T-helper 2 cell treated with Interferon-gamma antibody and Interleukin-4, amounts not matched to agents 5 μg/mL and 100 μg/mL, for 36 hours (primary cell): ENCODE measurements around the gene OLA1.
"Not testable (repeated sequence)": the region's sequence is repeated elsewhere in the genome, so short reads cannot be mapped to it uniquely, and the experiment has no call there.

Experiments
- DNase-seq: peaks from one replicate; pipeline ENCODE4 v3.0.0; 2021; ENCODE audit warnings: low spot score
- H3K27ac Mint-ChIP-seq: one replicate; pipeline ENCODE4 v1.8.0; 2021; ENCODE audit warnings: mild to moderate bottlenecking, mixed read lengths
- H3K27me3 Mint-ChIP-seq: one replicate; pipeline ENCODE4 v1.8.0; 2021; ENCODE audit warnings: low read depth, mixed read lengths
- H3K36me3 Mint-ChIP-seq: one replicate; pipeline ENCODE4 v1.8.0; 2021; ENCODE audit warnings: low read depth, mixed read lengths
- H3K4me1 Mint-ChIP-seq: one replicate; pipeline ENCODE4 v1.8.0; 2021; ENCODE audit warnings: low read depth, mixed read lengths
- H3K4me3 Mint-ChIP-seq: one replicate; pipeline ENCODE4 v1.8.0; 2022; ENCODE audit warnings: mild to moderate bottlenecking, moderate library complexity, mixed read lengths
- H3K9me3 Mint-ChIP-seq: one replicate; pipeline ENCODE4 v1.8.0; 2021; ENCODE audit warnings: mixed read lengths

The OLA1 gene

GRCh38 chr2:174245628-174246027 lies 2.7 kb downstream of the OLA1 start:
- H3K27me3 Mint-ChIP-seq, H3K4me3 Mint-ChIP-seq, H3K27ac Mint-ChIP-seq, H3K9me3 Mint-ChIP-seq, DNase-seq: not testable (repeated sequence)
- peaks cover 17% of the 10 kb centered on the region for H3K4me1 Mint-ChIP-seq
- peaks cover 32% of the 10 kb centered on the region for H3K36me3 Mint-ChIP-seq

DNA sequence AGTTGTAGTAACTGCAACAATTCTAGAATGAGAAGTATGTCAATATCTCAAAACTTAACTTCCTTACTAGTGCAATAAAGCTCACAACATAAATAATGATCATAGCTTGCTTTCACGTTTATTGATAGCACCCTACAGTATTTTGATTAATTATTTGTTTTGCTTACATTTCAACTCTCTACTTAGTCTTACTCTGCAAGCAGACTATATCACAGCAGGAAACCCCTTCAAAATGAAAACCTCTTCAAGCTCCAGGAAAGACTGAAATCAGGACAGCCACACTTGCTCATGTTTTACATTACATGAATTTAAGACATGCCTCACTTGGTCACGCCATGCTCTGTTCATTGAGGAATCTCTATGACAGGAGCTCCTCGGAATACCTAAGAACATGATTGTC lies 3.3 kb downstream of the OLA1 start:
- Mint-ChIP-seq H3K27me3 (no peaks in the 10 kb centered on the region), H3K4me3 (no peak overlapping the region), H3K4me1 (peaks cover 19% of the 10 kb centered on the region), H3K36me3 (peaks cover 34% of the 10 kb centered on the region), H3K27ac (peak overlapping the region; percentile 8), H3K9me3 (no peaks in the 10 kb centered on the region)
- no peak for DNase-seq

- no peak for DNase-seq
- Mint-ChIP-seq H3K36me3 (peaks cover 35% of the 10 kb centered on the region), H3K27me3 (no peaks in the 10 kb centered on the region), H3K9me3 (no peaks in the 10 kb centered on the region), H3K27ac (no peak overlapping the region), H3K4me3 (no peak overlapping the region), H3K4me1 (peaks cover 14% of the 10 kb centered on the region)
Measured at GRCh38 chr2:174243812-174244211, 4.5 kb downstream of the OLA1 start.

- no peaks in the 10 kb centered on the region for H3K27me3 Mint-ChIP-seq
- peaks cover 31% of the 10 kb centered on the region for H3K36me3 Mint-ChIP-seq
- peaks cover 9% of the 10 kb centered on the region for H3K4me1 Mint-ChIP-seq
- no peak overlapping the region for H3K4me3 Mint-ChIP-seq
- H3K9me3 Mint-ChIP-seq: no peaks in the 10 kb centered on the region
- DNase-seq: no peak
- no peak overlapping the region for H3K27ac Mint-ChIP-seq
Measured at GRCh38 chr2:174240097-174240496, 8.2 kb downstream of the OLA1 start.

- Mint-ChIP-seq H3K27ac (no peak overlapping the region), H3K4me1 (peaks cover 12% of the 10 kb centered on the region), H3K36me3 (peaks cover 18% of the 10 kb centered on the region), H3K4me3 (no peak overlapping the region), H3K9me3 (no peaks in the 10 kb centered on the region), H3K27me3 (no peaks in the 10 kb centered on the region)
- DNase-seq: no peak
Measured at GRCh38 chr2:174236429-174236828, 11.9 kb downstream of the OLA1 start.

GRCh38 chr2:174235680-174236079 lies 12.7 kb downstream of the OLA1 start:
- no peak overlapping the region for H3K4me3 Mint-ChIP-seq
- no peaks in the 10 kb centered on the region for H3K9me3 Mint-ChIP-seq
- no peak for DNase-seq
- peaks cover 12% of the 10 kb centered on the region for H3K4me1 Mint-ChIP-seq
- H3K36me3 Mint-ChIP-seq: peaks cover 11% of the 10 kb centered on the region
- no peaks in the 10 kb centered on the region for H3K27me3 Mint-ChIP-seq
- no peak overlapping the region for H3K27ac Mint-ChIP-seq

- H3K27me3 Mint-ChIP-seq: no peaks in the 10 kb centered on the region
- H3K4me1 Mint-ChIP-seq: peaks cover 10% of the 10 kb centered on the region
- no peak for DNase-seq
- H3K27ac Mint-ChIP-seq: no peak overlapping the region
- peaks cover 17% of the 10 kb centered on the region for H3K36me3 Mint-ChIP-seq
- no peak overlapping the region for H3K4me3 Mint-ChIP-seq
- no peaks in the 10 kb centered on the region for H3K9me3 Mint-ChIP-seq
Measured at GRCh38 chr2:174233771-174234275, 14.5 kb downstream of the OLA1 start.

- DNase-seq: no peak
- Mint-ChIP-seq H3K27me3 (no peaks in the 10 kb centered on the region), H3K4me1 (peaks cover 2% of the 10 kb centered on the region), H3K9me3 (no peaks in the 10 kb centered on the region), H3K4me3 (no peak overlapping the region), H3K36me3 (peaks cover 22% of the 10 kb centered on the region), H3K27ac (no peak overlapping the region)
Measured at GRCh38 chr2:174227748-174228147, 20.6 kb downstream of the OLA1 start.

GRCh38 chr2:174224665-174225288 lies 23.6 kb downstream of the OLA1 start:
- Mint-ChIP-seq H3K27ac (no peak overlapping the region), H3K36me3 (peaks cover 27% of the 10 kb centered on the region), H3K27me3 (no peaks in the 10 kb centered on the region), H3K4me1 (no peaks in the 10 kb centered on the region), H3K4me3 (no peak overlapping the region), H3K9me3 (no peaks in the 10 kb centered on the region)
- DNase-seq: no peak

DNA sequence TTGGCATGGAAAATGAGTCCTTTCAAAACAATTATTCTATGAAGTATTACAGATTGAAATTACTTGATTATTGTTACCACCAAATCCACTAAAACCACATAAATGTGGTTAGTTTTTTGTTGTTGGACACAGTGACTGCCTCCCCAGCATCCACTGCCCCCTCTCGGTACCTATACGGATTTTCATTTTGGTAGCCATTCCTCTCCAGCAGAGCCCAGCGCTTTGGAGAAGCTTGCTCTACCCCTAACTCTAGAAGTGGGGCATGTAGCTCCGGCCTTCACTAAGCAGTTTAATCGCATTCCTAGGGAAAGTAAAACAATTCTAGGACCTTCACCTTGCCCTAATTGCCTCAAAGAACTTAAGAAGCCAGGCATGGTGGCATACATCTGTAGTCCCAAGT lies 24.2 kb downstream of the OLA1 start:
- H3K27ac Mint-ChIP-seq: no peak overlapping the region
- peaks cover 21% of the 10 kb centered on the region for H3K36me3 Mint-ChIP-seq
- H3K4me3 Mint-ChIP-seq: no peak overlapping the region

DNA sequence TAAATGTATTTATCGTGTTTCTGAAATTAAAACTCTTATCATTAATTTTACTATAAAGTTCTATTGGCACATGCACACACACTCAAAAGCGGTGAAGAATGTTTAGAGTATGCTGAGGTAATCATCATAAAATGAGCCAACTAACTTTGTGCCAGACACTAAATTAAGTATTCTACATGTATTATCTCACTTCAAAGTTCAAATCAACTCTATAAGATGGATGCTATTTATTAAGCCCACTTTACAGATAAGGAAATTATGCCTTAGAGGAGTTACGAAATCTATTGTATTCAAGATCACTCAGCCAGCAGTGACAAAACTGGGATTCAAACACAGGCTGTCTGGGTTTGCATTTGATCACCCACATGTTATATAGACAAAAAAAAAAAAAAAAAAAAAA lies 24.9 kb downstream of the OLA1 start:
- DNase-seq: no peak
- no peaks in the 10 kb centered on the region for H3K27me3 Mint-ChIP-seq
- no peak overlapping the region for H3K4me3 Mint-ChIP-seq
- H3K4me1 Mint-ChIP-seq: no peaks in the 10 kb centered on the region
- H3K27ac Mint-ChIP-seq: no peak overlapping the region
- H3K36me3 Mint-ChIP-seq: peaks cover 18% of the 10 kb centered on the region
- H3K9me3 Mint-ChIP-seq: no peaks in the 10 kb centered on the region

More for the DNA sequence above, 24.2 kb downstream of the OLA1 start:
- DNase-seq: no peak
- H3K9me3 Mint-ChIP-seq: no peaks in the 10 kb centered on the region
- H3K27me3 Mint-ChIP-seq: no peaks in the 10 kb centered on the region
- no peaks in the 10 kb centered on the region for H3K4me1 Mint-ChIP-seq

DNA sequence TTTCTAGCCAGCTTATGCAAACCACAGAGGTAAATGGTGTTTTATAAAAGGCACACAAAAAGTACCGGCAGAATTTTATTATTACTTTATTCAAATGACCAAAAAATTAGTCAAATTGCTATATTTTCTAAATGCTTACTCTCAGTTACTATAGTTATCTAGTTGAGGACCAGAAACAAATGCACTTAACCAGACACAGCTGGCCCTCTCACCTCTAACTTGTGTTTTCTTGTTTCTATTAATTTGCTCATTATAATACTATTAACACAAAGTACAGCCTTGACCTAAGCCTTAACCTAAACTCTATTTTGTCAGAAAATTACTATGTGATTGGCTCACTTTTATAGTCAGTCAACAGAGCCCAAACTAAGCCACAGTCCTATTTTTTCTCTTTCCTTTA lies 26.2 kb downstream of the OLA1 start:
- Mint-ChIP-seq H3K27me3 (no peaks in the 10 kb centered on the region), H3K36me3 (peaks cover 14% of the 10 kb centered on the region), H3K4me1 (no peaks in the 10 kb centered on the region), H3K4me3 (no peak overlapping the region), H3K9me3 (no peaks in the 10 kb centered on the region), H3K27ac (no peak overlapping the region)
- DNase-seq: no peak

GRCh38 chr2:174219321-174219720 lies 29.0 kb downstream of the OLA1 start:
- H3K27me3 Mint-ChIP-seq: no peaks in the 10 kb centered on the region
- H3K36me3 Mint-ChIP-seq: peaks cover 9% of the 10 kb centered on the region
- H3K9me3 Mint-ChIP-seq: no peaks in the 10 kb centered on the region
- no peak overlapping the region for H3K27ac Mint-ChIP-seq
- H3K4me1 Mint-ChIP-seq: no peaks in the 10 kb centered on the region
- H3K4me3 Mint-ChIP-seq: no peak overlapping the region
- no peak for DNase-seq

- peaks cover 9% of the 10 kb centered on the region for H3K36me3 Mint-ChIP-seq
- H3K27ac Mint-ChIP-seq: no peak overlapping the region
- DNase-seq: no peak
- no peak overlapping the region for H3K4me3 Mint-ChIP-seq
- H3K9me3 Mint-ChIP-seq: no peaks in the 10 kb centered on the region
- H3K4me1 Mint-ChIP-seq: no peaks in the 10 kb centered on the region
- H3K27me3 Mint-ChIP-seq: no peaks in the 10 kb centered on the region
Measured at GRCh38 chr2:174218773-174219172, 29.6 kb downstream of the OLA1 start.

DNA sequence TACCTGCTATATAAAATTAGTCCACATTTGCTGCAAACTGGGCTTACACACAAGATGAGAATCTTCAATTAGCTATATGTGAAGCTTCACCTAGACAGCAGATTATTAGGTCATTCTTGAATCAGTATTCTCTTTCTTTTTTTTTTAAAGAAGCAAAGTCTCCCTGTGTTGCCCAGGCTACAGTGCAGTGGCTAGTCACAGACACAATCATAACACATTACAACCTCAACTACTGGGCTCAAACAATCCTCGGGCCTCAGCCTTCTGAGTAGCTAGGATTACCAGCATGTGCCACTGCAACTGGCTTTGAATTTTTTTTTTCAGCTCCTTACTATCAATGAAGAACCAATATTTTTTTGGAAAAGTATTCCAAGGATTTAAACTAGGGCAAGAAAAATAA lies 30.5 kb downstream of the OLA1 start:
- Mint-ChIP-seq H3K27ac (no peak overlapping the region), H3K4me3 (no peak overlapping the region), H3K27me3 (no peaks in the 10 kb centered on the region), H3K9me3 (no peaks in the 10 kb centered on the region), H3K4me1 (no peaks in the 10 kb centered on the region), H3K36me3 (peaks cover 7% of the 10 kb centered on the region)
- no peak for DNase-seq
